GM23338 (cell line): ENCODE data around the gene LDHB. TPM values are rescaled to one million over a fixed set of nuclear protein-coding genes. Genes with fewer than 3 reads are reported as not detected.

ENCODE experiments used
- ATAC-seq: fragments of 200-7000 bp; cut with Tn5 transposase; 3 replicates; pipeline ENCODE4 v1.9.1; 2020
- DNase-seq: peaks from one replicate; pipeline ENCODE4 v3.0.0-alpha.2; 2015; ENCODE audit warnings: low spot score
- H2AFZ ChIP-seq: fragments of 200-600 bp; sonication (generic); 2 replicates; pipeline ENCODE4 v1.8.0; 2016; ENCODE audit warnings: antibody characterized with exemption, mild to moderate bottlenecking, moderate library complexity
- H3F3A ChIP-seq: fragments of 200-600 bp; sonication (generic); replicated peaks from 2 replicates; pipeline ENCODE4 v1.8.0; 2017; ENCODE audit warnings: antibody characterized with exemption, mixed run types, low read depth
- H3K27ac ChIP-seq: fragments of 200-600 bp; sonication (generic); 2 replicates; pipeline ENCODE4 v1.6.1; 2016; ENCODE audit warnings: low read depth
- H3K27me3 ChIP-seq: fragments of 200-600 bp; sonication (generic); 2 replicates; pipeline ENCODE4 v1.8.0; 2016; ENCODE audit warnings: mild to moderate bottlenecking, mixed run types, moderate library complexity; ENCODE audit not compliant: insufficient read depth
- H3K36me3 ChIP-seq: fragments of 200-600 bp; sonication (generic); 2 replicates; pipeline ENCODE4 v1.8.0; 2016; ENCODE audit warnings: mild to moderate bottlenecking; ENCODE audit not compliant: insufficient read depth
- H3K4me1 ChIP-seq: fragments of 200-600 bp; sonication (generic); 2 replicates; pipeline ENCODE4 v1.8.0; 2016; ENCODE audit warnings: mild to moderate bottlenecking, moderate library complexity; ENCODE audit not compliant: insufficient read depth
- H3K4me2 ChIP-seq: fragments of 200-600 bp; sonication (generic); 2 replicates; pipeline ENCODE4 v1.7.1; 2017; ENCODE audit warnings: mixed run types
- H3K4me3 ChIP-seq: fragments of 200-600 bp; sonication (generic); 2 replicates; pipeline ENCODE4 v1.6.1; 2016; ENCODE audit warnings: mixed run types
- H3K79me2 ChIP-seq: fragments of 200-600 bp; sonication (generic); replicated peaks from 2 replicates; pipeline ENCODE4 v1.8.0; 2017; ENCODE audit warnings: mild to moderate bottlenecking; ENCODE audit not compliant: insufficient read depth
- H3K9me2 ChIP-seq: fragments of 200-600 bp; sonication (generic); 2 replicates; pipeline ENCODE4 v1.8.0; 2017; ENCODE audit not compliant: insufficient read depth
- H4K20me1 ChIP-seq: fragments of 200-600 bp; sonication (generic); replicated peaks from 2 replicates; pipeline ENCODE4 v1.8.0; 2017; ENCODE audit warnings: mild to moderate bottlenecking; ENCODE audit not compliant: insufficient read depth
- H3K27ac Mint-ChIP-seq: 2 replicates; pipeline ENCODE4 v1.8.0; 2020; ENCODE audit warnings: inconsistent platforms, mild to moderate bottlenecking, moderate library complexity, mixed read lengths
- H3K27me3 Mint-ChIP-seq: 3 replicates; pipeline ENCODE4 v1.8.0; 2022; ENCODE audit warnings: low read depth, mild to moderate bottlenecking, moderate library complexity, mixed read lengths, inconsistent platforms; ENCODE audit not compliant: insufficient read depth, poor library complexity
- H3K36me3 Mint-ChIP-seq: 3 replicates; pipeline ENCODE4 v1.8.0; 2021; ENCODE audit warnings: low read depth, mild to moderate bottlenecking, inconsistent platforms, moderate library complexity, mixed read lengths
- H3K4me1 Mint-ChIP-seq: 3 replicates; pipeline ENCODE4 v1.8.0; 2020; ENCODE audit warnings: mild to moderate bottlenecking, inconsistent platforms, mixed read lengths
- H3K4me3 Mint-ChIP-seq: 3 replicates; pipeline ENCODE4 v1.8.0; 2021; ENCODE audit warnings: moderate library complexity, mild to moderate bottlenecking, inconsistent platforms, mixed read lengths
- H3K9me3 Mint-ChIP-seq: 3 replicates; pipeline ENCODE4 v1.8.0; 2020; ENCODE audit warnings: moderate library complexity, mild to moderate bottlenecking, inconsistent platforms, mixed read lengths
- CREB1 ChIP-seq: fragments of 250-450 bp; sonication (Bioruptor Pico); IDR thresholded peaks from 2 replicates; pipeline ENCODE4 v1.5.0; 2020; ENCODE audit warnings: low read depth, mild to moderate bottlenecking, moderate library complexity
- EZH2 ChIP-seq: fragments of 200-600 bp; sonication (generic); IDR thresholded peaks from one replicate; pipeline ENCODE4 v1.8.0; 2017; ENCODE audit warnings: antibody characterized with exemption, mild to moderate bottlenecking, low read depth; ENCODE audit not compliant: unreplicated experiment
- EZH2phosphoT487 ChIP-seq: fragments of 200-600 bp; sonication (generic); IDR thresholded peaks from one replicate; pipeline ENCODE4 v1.8.1; 2018; ENCODE audit warnings: antibody characterized with exemption; ENCODE audit not compliant: unreplicated experiment
- JUNB ChIP-seq: IDR thresholded peaks from one replicate; pipeline ENCODE4 v1.6.1; 2016; ENCODE audit warnings: antibody characterized with exemption; ENCODE audit not compliant: unreplicated experiment
- NANOG ChIP-seq: IDR thresholded peaks from 2 replicates; pipeline ENCODE4 v1.6.1; 2016; ENCODE audit warnings: antibody characterized with exemption, borderline replicate concordance
- POLR2AphosphoS5 ChIP-seq: IDR thresholded peaks from 2 replicates; pipeline ENCODE4 v1.6.1; 2016; ENCODE audit warnings: antibody characterized with exemption, low read depth
- STAT1 ChIP-seq: IDR thresholded peaks from one replicate; pipeline ENCODE4 v1.6.1; 2016; ENCODE audit warnings: antibody characterized with exemption; ENCODE audit not compliant: unreplicated experiment
- ZNF114 ChIP-seq: fragments of 250-450 bp; sonication (Bioruptor Pico); IDR thresholded peaks from 2 replicates; pipeline ENCODE4 v1.5.0; 2020; ENCODE audit warnings: mild to moderate bottlenecking, moderate library complexity
- ZNF331 ChIP-seq: fragments of 250-450 bp; sonication (Bioruptor Pico); IDR thresholded peaks from 2 replicates; pipeline ENCODE4 v1.5.0; 2020; ENCODE audit warnings: low read depth, mild to moderate bottlenecking, moderate library complexity
- ZNF462 ChIP-seq: fragments of 250-450 bp; sonication (Bioruptor Pico); IDR thresholded peaks from 2 replicates; pipeline ENCODE4 v1.5.0; 2020; ENCODE audit warnings: mild to moderate bottlenecking, moderate library complexity
- polyA plus RNA-seq: library from polyadenylated mRNA; unstranded; fragments of >200 nt; fragmentation: Nextera tagmentation; extraction: Ambion mirVana; gene quantifications from 2 replicates; pipeline ENCODE4 v1.2.1, GENCODE V29; 2016
- total RNA-seq: library from RNA; depleted of rRNA; stranded (reverse); fragments of >200 nt; shearing (Covaris generic); gene quantifications from 2 replicates; pipeline ENCODE4 v1.2.3, GENCODE V29; 2014
- TF ChIP-seq, protein P1 (sequence below): IDR thresholded peaks from one replicate; pipeline ENCODE4 v1.6.1; 2018; ENCODE audit warnings: antibody characterized with exemption; ENCODE audit not compliant: unreplicated experiment
- TF ChIP-seq, protein P2 (sequence below), 2 experiments: fragments of 200-600 bp in 1 of 2; sonication (generic) in 1 of 2; conservative IDR thresholded peaks; 2 replicates each; pipeline versions ENCODE4 v1.5.1 to v1.6.1; 2016 to 2017; ENCODE audit warnings: antibody characterized with exemption in 2 of 2, low read depth in 2 of 2, mild to moderate bottlenecking in 2 of 2, moderate library complexity in 1 of 2
- TF ChIP-seq, protein P3 (sequence below): IDR thresholded peaks from 2 replicates; pipeline ENCODE4 v1.6.1; 2016; ENCODE audit warnings: antibody characterized with exemption

LDHB gene
- total and polyA plus RNA-seq, 2 experiments from 2014 or later, result 1,537 to 1,990 TPM

DNA sequence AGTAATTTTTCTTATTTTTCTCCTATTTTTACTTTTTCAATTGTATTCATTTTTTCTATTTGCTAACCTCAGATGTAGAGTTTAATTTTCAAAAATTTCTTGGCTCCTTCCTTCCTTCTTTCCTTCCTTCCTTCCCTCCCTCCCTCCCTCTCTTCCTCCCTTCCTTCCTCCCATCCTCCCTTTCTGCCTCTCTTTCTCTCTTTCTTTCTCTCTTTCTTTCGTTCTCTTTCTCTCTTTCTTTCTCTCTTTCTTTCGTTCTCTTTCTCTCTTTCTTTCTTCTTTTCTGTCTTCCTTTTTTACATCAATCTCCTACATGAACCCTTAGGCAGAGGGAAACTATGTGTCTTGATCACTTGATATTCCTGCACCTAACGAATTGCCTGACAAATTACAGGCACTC, 40.6 kb downstream of the LDHB start:
- peaks cover 2% of the 10 kb centered on the region; the same call in 1 of the 3 replicates for H3K9me3 Mint-ChIP-seq
- H3K27me3 Mint-ChIP-seq, result no peaks in the 10 kb centered on the region
- no peak for TF ChIP-seq ZNF462 (CRISPR knock-in tag)
- TF ChIP-seq, protein P1, sequence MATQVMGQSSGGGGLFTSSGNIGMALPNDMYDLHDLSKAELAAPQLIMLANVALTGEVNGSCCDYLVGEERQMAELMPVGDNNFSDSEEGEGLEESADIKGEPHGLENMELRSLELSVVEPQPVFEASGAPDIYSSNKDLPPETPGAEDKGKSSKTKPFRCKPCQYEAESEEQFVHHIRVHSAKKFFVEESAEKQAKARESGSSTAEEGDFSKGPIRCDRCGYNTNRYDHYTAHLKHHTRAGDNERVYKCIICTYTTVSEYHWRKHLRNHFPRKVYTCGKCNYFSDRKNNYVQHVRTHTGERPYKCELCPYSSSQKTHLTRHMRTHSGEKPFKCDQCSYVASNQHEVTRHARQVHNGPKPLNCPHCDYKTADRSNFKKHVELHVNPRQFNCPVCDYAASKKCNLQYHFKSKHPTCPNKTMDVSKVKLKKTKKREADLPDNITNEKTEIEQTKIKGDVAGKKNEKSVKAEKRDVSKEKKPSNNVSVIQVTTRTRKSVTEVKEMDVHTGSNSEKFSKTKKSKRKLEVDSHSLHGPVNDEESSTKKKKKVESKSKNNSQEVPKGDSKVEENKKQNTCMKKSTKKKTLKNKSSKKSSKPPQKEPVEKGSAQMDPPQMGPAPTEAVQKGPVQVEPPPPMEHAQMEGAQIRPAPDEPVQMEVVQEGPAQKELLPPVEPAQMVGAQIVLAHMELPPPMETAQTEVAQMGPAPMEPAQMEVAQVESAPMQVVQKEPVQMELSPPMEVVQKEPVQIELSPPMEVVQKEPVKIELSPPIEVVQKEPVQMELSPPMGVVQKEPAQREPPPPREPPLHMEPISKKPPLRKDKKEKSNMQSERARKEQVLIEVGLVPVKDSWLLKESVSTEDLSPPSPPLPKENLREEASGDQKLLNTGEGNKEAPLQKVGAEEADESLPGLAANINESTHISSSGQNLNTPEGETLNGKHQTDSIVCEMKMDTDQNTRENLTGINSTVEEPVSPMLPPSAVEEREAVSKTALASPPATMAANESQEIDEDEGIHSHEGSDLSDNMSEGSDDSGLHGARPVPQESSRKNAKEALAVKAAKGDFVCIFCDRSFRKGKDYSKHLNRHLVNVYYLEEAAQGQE, result no peak
- TF ChIP-seq CREB1, result no peak
- no peak for TF ChIP-seq ZNF114
- no peak for TF ChIP-seq EZH2phosphoT487
- TF ChIP-seq, protein P2, sequence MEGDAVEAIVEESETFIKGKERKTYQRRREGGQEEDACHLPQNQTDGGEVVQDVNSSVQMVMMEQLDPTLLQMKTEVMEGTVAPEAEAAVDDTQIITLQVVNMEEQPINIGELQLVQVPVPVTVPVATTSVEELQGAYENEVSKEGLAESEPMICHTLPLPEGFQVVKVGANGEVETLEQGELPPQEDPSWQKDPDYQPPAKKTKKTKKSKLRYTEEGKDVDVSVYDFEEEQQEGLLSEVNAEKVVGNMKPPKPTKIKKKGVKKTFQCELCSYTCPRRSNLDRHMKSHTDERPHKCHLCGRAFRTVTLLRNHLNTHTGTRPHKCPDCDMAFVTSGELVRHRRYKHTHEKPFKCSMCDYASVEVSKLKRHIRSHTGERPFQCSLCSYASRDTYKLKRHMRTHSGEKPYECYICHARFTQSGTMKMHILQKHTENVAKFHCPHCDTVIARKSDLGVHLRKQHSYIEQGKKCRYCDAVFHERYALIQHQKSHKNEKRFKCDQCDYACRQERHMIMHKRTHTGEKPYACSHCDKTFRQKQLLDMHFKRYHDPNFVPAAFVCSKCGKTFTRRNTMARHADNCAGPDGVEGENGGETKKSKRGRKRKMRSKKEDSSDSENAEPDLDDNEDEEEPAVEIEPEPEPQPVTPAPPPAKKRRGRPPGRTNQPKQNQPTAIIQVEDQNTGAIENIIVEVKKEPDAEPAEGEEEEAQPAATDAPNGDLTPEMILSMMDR (conservative IDR thresholded peaks at IDR 0.05; ENCODE audit: low read depth in 2 of 2), result no peak
- no peak for TF ChIP-seq POLR2AphosphoS5
- no peak for TF ChIP-seq EZH2
- TF ChIP-seq ZNF331 (CRISPR knock-in tag), result no peak
- no peak for TF ChIP-seq JUNB
- TF ChIP-seq, protein P3, sequence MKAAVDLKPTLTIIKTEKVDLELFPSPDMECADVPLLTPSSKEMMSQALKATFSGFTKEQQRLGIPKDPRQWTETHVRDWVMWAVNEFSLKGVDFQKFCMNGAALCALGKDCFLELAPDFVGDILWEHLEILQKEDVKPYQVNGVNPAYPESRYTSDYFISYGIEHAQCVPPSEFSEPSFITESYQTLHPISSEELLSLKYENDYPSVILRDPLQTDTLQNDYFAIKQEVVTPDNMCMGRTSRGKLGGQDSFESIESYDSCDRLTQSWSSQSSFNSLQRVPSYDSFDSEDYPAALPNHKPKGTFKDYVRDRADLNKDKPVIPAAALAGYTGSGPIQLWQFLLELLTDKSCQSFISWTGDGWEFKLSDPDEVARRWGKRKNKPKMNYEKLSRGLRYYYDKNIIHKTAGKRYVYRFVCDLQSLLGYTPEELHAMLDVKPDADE, result no peak
- TF ChIP-seq NANOG, result no peak
- no peak for TF ChIP-seq STAT1
- H3K36me3 Mint-ChIP-seq, result no peaks in the 10 kb centered on the region
- Histone ChIP-seq H3K79me2 (no peaks in the 10 kb centered on the region), H3K4me2 (no peak overlapping the region), H3K36me3 (no peaks in the 10 kb centered on the region), H3K4me3 (no peak overlapping the region), H2AFZ (no peak overlapping the region), H3K9me2 (no peaks in the 10 kb centered on the region), H3F3A (no peaks in the 10 kb centered on the region), H3K4me1 (no peaks in the 10 kb centered on the region), H3K27ac (no peak overlapping the region), H4K20me1 (no peaks in the 10 kb centered on the region), H3K27me3 (no peaks in the 10 kb centered on the region)
- H3K4me3 Mint-ChIP-seq, result no peak overlapping the region
- ATAC-seq, result no peak
- no peak overlapping the region for H3K27ac Mint-ChIP-seq
- no peaks in the 10 kb centered on the region for H3K4me1 Mint-ChIP-seq
- no peak for DNase-seq
